Non-pigmented ciliary epithelial cell (primary cell): ENCODE data around the gene NXPH3.
"Not testable (repeated sequence)": the region's sequence is repeated elsewhere in the genome, so short reads cannot be mapped to it uniquely, and the experiment has no call there.

Source experiments
- DNase-seq: peaks from one replicate; pipeline ENCODE4 v3.0.0-alpha.2; 2010; ENCODE audit warnings: low read depth

Gene NXPH3

DNA sequence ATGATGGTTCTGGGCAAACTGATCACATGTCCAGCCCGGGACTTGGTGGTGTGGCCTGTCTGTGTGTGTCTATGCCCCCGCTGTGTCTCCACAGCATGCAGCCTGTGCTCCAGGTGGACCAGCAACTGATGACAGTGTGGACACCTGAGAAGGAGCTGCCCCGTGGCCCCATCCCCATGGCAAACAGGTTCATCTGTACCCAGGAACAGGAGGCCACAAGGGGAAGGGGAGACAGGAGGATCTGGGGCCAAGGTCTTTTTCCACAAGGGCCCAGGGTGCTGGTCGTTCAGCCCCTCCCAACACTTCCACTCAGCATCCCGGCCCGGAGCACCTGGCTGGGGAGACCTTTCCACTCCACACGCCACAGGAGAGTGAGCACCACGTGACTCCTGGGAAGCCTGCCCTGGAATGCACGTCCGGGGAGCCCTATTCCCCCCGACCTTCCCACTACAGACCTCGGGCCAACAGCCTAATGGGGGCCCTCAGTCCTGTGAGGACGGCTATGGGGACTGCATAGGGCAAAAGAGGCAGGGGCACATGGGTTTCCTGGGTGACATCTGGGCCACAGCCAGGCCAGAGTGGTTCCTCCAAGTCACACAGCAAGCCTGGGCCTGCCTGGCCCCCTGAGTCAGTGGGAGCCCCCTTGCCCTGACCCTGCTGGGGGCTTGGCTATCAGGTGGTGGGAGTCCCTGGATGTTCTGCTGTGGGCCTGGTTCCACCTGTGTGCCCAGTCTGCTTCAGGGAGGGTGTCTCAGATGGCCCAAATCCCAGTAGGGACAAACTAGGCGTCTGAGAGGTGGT lies 20.8 kb upstream of the NXPH3 start:
- DNase-seq: no peak

DNA sequence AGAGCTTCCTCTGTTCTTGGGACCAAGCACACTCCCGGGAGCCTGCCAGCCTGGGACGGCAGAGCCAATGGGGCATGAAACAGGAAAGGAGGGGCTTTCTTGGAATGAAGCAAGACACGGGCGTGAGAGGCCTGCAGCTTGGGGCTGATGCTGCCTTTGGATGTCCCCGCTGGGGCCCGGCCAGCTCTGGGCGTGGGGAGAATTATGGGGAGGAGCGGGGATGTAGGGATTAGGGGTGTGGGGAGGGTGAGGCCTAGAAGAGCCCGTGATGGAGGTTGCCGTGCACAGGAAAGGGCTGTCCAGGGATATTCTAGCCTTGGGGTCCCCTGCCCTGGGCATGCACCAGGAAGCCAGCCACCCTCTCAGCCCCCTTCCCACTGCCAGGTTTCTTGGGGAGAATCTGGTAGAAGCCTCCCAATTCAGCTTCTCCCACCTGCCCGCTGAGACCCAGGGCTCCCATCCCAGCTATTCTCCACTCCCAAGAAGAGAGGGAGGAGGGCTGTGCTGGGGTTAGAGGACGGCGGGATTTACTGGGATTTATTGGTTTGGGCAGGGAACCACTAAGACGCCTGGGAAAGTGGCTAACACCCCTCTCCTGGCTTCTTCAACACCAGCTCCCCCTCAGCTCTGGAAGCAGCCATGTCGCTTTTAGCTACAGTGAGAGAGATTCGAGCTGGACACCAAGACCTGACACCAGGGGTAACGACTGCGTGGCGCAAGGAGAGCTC lies 20.0 kb upstream of the NXPH3 start:
- DNase-seq: no peak

DNA sequence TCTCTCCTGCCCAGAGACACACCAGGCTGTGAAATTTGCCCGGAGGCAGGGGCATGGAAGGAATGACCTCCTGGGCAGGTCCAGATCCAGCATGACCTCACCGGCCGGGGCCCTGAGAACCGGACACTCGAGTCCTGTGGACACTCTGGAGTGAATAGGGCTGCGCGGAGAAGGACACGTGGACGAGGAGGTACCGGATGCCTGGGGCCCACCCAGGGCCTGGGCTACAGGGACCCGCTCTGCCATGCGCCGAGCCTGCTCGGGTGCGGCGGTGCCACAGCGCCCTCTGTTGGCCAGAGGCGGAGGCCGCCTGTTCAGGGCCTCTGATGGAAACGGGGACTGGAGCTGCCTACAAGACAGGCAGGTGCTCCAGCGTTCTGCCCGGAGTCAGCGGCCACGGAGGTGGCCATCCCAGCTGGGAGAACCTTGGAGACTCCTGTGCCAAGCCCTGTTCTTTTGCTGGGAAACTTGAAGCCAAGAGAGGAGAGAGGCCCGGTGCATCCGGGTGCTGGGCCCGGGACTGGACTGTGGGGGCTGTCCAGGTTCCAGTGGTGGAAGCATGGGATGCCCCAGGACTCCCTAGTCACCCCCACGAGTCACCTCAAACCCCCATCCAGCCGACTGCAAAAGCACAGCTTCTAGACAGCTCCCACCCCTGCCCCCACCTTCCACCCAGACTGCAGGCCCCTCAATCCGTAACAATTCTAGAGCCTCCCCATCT lies 19.3 kb upstream of the NXPH3 start:
- no peak for DNase-seq

DNA sequence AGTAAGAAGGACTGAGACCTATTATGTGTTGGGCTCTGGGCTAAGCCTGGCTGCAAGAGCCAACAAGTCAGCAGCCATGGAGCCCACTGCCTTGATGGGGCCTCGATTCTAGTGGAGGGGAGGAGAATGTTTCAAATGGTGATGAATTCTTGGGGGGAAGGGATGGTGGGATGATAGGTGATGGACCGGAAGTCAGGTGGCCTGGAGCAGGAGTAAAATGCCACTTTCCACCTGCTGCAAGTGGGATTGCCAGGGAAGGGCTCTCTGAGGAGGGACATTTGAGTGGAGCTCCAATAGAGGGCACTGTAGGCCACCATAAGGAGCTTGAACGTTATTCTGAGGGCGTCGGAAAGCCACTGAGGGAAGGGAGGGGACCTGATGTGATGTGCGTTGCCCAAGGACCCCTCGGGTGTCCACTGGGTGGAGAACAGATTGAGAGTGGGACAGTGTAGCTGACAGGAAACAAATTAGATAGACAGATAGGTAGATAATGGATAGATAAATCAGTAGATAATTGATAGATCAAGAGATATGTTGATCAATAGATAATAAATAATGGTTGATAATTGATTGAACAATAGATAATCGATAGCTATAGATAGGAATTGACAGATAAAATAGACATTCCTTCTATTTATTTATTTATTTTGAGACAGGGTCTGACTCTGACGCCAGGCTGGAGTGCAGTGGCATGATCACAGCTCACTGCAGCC lies 18.2 kb upstream of the NXPH3 start:
- no peak for DNase-seq

- no peak for DNase-seq
Observed at GRCh38 chr17:49564638-49565037, 11.0 kb upstream of the NXPH3 start.

- DNase-seq: no peak
Observed at GRCh38 chr17:49565948-49566491, 9.7 kb upstream of the NXPH3 start.

GRCh38 chr17:49566668-49567071 lies 9.0 kb upstream of the NXPH3 start:
- DNase-seq: no peak

- no peak for DNase-seq
Observed at GRCh38 chr17:49567104-49567521, 8.6 kb upstream of the NXPH3 start.

DNA sequence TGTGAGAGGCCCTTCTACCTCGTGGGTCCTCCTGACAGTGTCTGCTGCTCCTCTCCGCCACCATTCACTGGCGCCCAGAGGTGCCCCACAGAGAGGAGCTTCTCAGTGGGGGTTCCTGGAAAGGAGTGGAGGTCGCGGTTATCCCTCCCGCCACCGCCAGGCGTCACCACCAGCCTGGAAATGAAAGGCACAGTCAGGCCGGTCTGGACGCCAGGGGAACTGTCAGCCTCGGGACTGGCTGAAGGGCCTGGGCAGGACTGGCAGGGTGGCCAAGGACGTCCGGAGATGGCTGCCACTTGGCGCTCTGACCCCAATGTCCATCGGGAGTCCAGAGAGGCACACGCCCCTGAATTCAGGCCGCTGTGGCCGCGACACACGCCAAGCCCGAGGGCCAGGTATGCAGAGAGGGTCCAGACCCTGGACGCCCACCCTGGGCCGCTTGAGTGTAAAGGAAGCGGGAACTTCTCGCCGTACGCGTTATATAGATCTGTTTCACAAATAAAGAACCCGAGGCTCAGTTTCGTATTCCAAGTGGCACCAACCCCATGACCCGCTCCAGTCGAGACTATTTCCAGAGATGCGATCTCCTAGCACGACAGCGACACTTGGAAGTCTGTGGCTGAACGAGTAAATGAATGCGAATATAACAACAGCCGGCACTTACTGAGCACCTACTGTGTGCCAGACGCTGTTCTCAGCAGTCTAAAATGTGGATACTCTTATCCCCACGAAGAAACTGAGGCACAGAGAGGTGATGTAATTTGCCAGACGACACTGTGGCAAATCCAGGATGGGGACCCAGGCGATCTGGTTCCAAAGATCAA lies 7.6 kb upstream of the NXPH3 start:
- DNase-seq: peak; percentile 32

- DNase-seq: not testable (repeated sequence)
Observed at GRCh38 chr17:49568695-49569047, 7.0 kb upstream of the NXPH3 start.

DNA sequence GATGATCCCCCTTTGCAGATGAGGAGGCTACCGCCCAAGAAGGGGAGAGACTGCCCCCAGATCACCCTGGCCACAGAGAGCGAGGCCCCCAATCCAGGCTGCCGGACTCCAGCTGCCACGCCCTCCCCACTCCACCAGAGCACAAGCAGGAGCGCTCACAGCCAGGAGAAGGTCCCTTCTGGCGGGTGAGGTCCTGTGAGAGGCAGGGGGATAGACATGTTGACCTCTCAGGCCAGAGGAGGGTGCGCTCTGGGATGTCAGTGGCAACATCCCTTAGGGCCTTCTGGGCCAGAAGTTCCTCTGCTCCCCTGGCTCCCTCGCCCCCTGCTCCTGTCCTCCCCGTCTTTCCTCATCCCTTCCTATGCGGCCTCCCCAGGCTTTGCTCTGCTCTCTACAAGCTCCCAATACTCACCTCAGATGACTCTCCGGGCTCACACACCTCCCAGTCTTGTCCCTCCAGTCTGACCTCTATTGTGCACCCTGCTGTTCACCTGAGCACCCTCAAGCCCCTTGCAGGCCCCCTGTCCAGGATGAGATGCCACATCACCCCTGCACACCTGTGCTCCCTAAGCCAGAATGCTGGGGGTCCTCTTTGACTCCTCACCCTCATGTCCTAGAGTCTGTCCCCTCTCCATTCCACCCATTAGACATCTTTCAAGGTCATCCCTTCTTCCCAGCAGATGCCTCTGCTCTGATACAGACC lies 5.0 kb upstream of the NXPH3 start:
- DNase-seq: no peak

GRCh38 chr17:49571283-49571682 lies 4.4 kb upstream of the NXPH3 start:
- no peak for DNase-seq

- DNase-seq: no peak
Observed at GRCh38 chr17:49571764-49572163, 3.9 kb upstream of the NXPH3 start.

- no peak for DNase-seq
Observed at GRCh38 chr17:49572226-49572625, 3.4 kb upstream of the NXPH3 start.

DNA sequence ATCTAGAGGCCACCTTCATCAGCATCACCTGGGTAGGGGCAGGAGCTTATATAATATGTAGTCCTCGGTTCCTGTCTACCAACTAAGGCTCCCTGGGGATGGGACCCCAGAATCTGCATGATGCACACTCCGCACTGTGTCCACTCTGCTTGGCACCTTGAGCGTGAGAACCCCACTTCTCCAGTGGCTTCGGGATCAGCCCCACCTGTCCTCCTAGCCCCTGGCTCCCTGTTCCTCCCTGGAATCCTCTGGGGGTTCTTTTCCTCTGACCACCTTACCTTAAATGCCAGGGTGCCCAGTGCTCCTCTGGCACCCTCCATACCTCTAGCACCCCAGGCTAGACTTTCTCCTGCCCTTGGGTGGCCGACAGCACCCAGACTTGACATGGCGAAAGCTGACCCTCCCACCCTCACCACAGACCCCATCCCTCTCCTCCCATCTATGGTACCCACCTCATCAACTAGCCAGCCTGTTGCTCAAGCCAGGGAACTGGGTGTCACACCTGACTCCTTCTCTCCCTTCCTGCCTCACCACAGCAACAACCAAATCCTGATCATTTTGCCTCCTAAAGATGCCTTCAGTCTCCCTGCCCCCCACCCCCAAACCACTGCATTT lies 2.8 kb upstream of the NXPH3 start:
- DNase-seq: no peak

- DNase-seq: no peak
Observed at GRCh38 chr17:49573510-49574322, 2.0 kb upstream of the NXPH3 start.

GRCh38 chr17:49574323-49574781 lies 1.3 kb upstream of the NXPH3 start:
- DNase-seq: no peak

DNA sequence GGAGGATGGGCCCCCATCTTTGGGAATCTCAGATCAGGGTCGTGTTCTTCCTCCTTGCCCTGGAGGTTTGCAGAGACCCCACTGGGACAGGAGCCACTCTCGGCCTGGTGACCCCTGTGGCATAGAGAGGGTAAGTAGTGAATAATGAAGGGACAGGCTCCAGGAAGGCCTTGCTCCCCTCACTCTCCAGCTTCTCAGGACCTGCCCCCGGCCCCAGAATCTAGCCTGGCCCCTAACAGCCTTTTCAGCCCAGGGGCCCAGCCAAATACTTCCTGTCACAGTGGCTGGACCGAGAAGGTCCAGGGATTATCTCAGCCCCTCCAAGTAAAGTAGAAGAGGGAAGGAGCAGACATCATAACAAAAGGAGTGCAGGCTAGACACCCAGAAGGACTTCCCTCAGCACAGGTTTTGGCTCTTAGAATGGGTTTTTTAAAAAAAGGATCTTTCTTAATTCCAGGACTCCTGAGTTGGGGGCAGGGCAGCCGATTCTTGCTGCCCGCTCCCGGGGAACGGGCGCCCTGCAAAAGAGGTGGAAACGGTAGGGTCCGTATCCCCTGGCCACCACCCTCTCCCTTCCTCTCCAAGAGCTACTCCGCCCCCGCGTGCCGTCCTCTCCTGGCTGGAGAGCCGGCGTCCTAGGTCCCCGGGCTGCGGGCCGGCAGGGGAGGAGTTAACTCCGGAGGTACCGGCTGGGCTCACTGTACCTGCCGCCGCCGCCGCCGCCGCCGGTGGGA lies 559 bp upstream of the NXPH3 start:
- DNase-seq: no peak
